CD14-positive monocyte (primary cell): Measurements from ENCODE around the gene ODC1. TPM values are rescaled to one million over a fixed set of nuclear protein-coding genes. Genes with fewer than 3 reads are reported as not detected.

Experiments
- DNase-seq, 3 donors: peaks; one replicate each; pipeline ENCODE4 v3.0.0-alpha.2; 2011 to 2022
- H2AFZ ChIP-seq: 2 replicates; pipeline ENCODE4 v1.6.0; 2012; ENCODE audit warnings: mild to moderate bottlenecking, low read depth, low read length, inconsistent platforms; ENCODE audit not compliant: insufficient read depth, poor library complexity, severe bottlenecking
- H3K27ac ChIP-seq, 2 donors: 1 replicate in 1 of 2; 2 replicates in 1 of 2; pipeline ENCODE4 v1.5.1; 2012 to 2013; ENCODE audit warnings: low read length in 2 of 2, control low read depth in 1 of 2, inconsistent platforms in 1 of 2, low read depth in 1 of 2, mild to moderate bottlenecking in 1 of 2
- H3K27me3 ChIP-seq, 2 donors: one replicate each; pipeline versions ENCODE4 v1.6.0 to v1.6.1; 2011 to 2013; ENCODE audit warnings: low read length in 2 of 2; ENCODE audit not compliant: control insufficient read depth in 2 of 2, insufficient read depth in 2 of 2
- H3K36me3 ChIP-seq, 2 donors: replicated peaks in 1 of 2; 1 replicate in 1 of 2; 2 replicates in 1 of 2; pipeline versions ENCODE4 v1.5.1 to v1.6.1; 2012 to 2013; ENCODE audit warnings: low read length in 2 of 2, control low read depth in 1 of 2, inconsistent platforms in 1 of 2, mild to moderate bottlenecking in 1 of 2; ENCODE audit not compliant: insufficient read depth in 2 of 2, control insufficient read depth in 1 of 2
- H3K4me1 ChIP-seq, 2 donors: 1 replicate in 1 of 2; 2 replicates in 1 of 2; pipeline versions ENCODE4 v1.5.1 to v1.6.1; 2012 to 2013; ENCODE audit warnings: low read length in 2 of 2, control low read depth in 1 of 2, inconsistent platforms in 1 of 2, mild to moderate bottlenecking in 1 of 2, moderate library complexity in 1 of 2; ENCODE audit not compliant: insufficient read depth in 2 of 2, control insufficient read depth in 1 of 2
- H3K4me2 ChIP-seq: replicated peaks from 2 replicates; pipeline ENCODE3; 2012; ENCODE audit warnings: low read length, moderate library complexity, mild to moderate bottlenecking; ENCODE audit not compliant: poor library complexity, severe bottlenecking; ENCODE audit errors: extremely low read depth
- H3K4me3 ChIP-seq, 3 experiments: fragments of 200-600 bp in 1 of 3; sonication (generic) in 1 of 3; replicated peaks in 1 of 3; 1 replicate in 2 of 3; 2 replicates in 1 of 3; pipeline ENCODE4 v1.5.1; 2011 to 2013; ENCODE audit warnings: low read length in 3 of 3, mild to moderate bottlenecking in 3 of 3, control low read depth in 2 of 3, low read depth in 2 of 3, inconsistent platforms in 1 of 3, moderate library complexity in 1 of 3
- H3K79me2 ChIP-seq: 2 replicates; pipeline ENCODE4 v1.6.0; 2012; ENCODE audit warnings: mild to moderate bottlenecking, control low read depth, inconsistent platforms, low read length, moderate library complexity; ENCODE audit not compliant: insufficient read depth
- H3K9ac ChIP-seq: 2 replicates; pipeline ENCODE4 v1.6.0; 2017; ENCODE audit warnings: low read length, mild to moderate bottlenecking; ENCODE audit not compliant: insufficient read depth, poor library complexity, severe bottlenecking
- H3K9me3 ChIP-seq, 2 donors: replicated peaks in 1 of 2; 1 replicate in 1 of 2; 2 replicates in 1 of 2; pipeline versions ENCODE4 v1.5.1 to v1.6.1; 2012 to 2013; ENCODE audit warnings: low read length in 2 of 2, control low read depth in 1 of 2; ENCODE audit not compliant: control insufficient read depth in 1 of 2, insufficient read depth in 1 of 2
- H4K20me1 ChIP-seq: 2 replicates; pipeline ENCODE4 v1.6.0; 2012; ENCODE audit warnings: mild to moderate bottlenecking, low read length, control low read depth, moderate library complexity; ENCODE audit not compliant: insufficient read depth
- H3K27ac Mint-ChIP-seq, 7 donors: one replicate each; pipeline ENCODE4 v1.8.0; 2020; ENCODE audit warnings: mild to moderate bottlenecking in 7 of 7, mixed read lengths in 7 of 7, moderate library complexity in 6 of 7, inconsistent platforms in 2 of 7
- H3K27me3 Mint-ChIP-seq, 3 donors: one replicate each; pipeline ENCODE4 v1.8.0; 2021 to 2022; ENCODE audit warnings: low read depth in 3 of 3, mild to moderate bottlenecking in 3 of 3, mixed read lengths in 3 of 3, moderate library complexity in 3 of 3, inconsistent platforms in 1 of 3
- H3K36me3 Mint-ChIP-seq, 2 donors: one replicate each; pipeline ENCODE4 v1.8.0; 2020; ENCODE audit warnings: mixed read lengths in 2 of 2, inconsistent platforms in 1 of 2, mild to moderate bottlenecking in 1 of 2
- H3K4me1 Mint-ChIP-seq: one replicate; pipeline ENCODE4 v1.8.0; 2020; ENCODE audit warnings: mild to moderate bottlenecking, mixed read lengths
- H3K4me3 Mint-ChIP-seq, 2 donors: one replicate each; pipeline ENCODE4 v1.8.0; 2020; ENCODE audit warnings: mild to moderate bottlenecking in 2 of 2, mixed read lengths in 2 of 2, moderate library complexity in 1 of 2
- H3K9me3 Mint-ChIP-seq, 7 donors: one replicate each; pipeline ENCODE4 v1.8.0; 2020 to 2022; ENCODE audit warnings: mixed read lengths in 7 of 7, mild to moderate bottlenecking in 6 of 7, moderate library complexity in 6 of 7, inconsistent platforms in 2 of 7
- CTCF ChIP-seq: fragments of 200-600 bp; IDR thresholded peaks from one replicate; pipeline ENCODE4 v1.8.0; 2022; ENCODE audit warnings: antibody characterized with exemption, mild to moderate bottlenecking
- WGBS: methylation state at CpG from one replicate; pipeline ENCODE4 v1.1.5; 2013; ENCODE audit warnings: missing lambda C conversion rate; ENCODE audit not compliant: insufficient coverage; 5-methylcytosine and 5-hydroxymethylcytosine counted together
- intact Hi-C, 2 donors: fragments of 100-400 bp; cut with micrococcal nuclease; formaldehyde crosslinking; loops; one replicate each; pipeline versions ENCODE4 v1.15.0 to v1.15.1; 2023
- polyA plus RNA-seq, 3 donors: library from polyadenylated mRNA; depleted of rRNA in 1 of 3; unstranded in 2 of 3; stranded (reverse) in 1 of 3; fragments of 300-500 nt in 2 of 3; fragments of >200 nt in 1 of 3; fragmentation: Illumina TruSeq in 2 of 3; gene quantifications; 1 replicate in 2 of 3; 2 replicates in 1 of 3; pipeline ENCODE4 v1.2.3, GENCODE V29; 2012 to 2021

The ODC1 gene
- polyA plus RNA-seq, 3 donors = 22.7 to 27.3 (median 23.6) TPM

- 87% methylated on average over 10 of the region's 13 CpGs for WGBS
- peaks cover 0 to 6% of the 10 kb centered on the region in 2 donors for H3K27me3 ChIP-seq
- no peaks in the 10 kb centered on the region for H3K79me2 ChIP-seq
- DNase-seq = no peak
- H3K4me3 Mint-ChIP-seq = no peak overlapping the region
- H3K4me1 Mint-ChIP-seq = peaks cover 3% of the 10 kb centered on the region
- H3K36me3 ChIP-seq = no peaks in the 10 kb centered on the region
- no peak overlapping the region for H3K27ac Mint-ChIP-seq
- no peak overlapping the region for H3K9ac ChIP-seq
- no peak overlapping the region for H3K4me3 ChIP-seq
- H3K9me3 ChIP-seq = no peaks in the 10 kb centered on the region
- TF ChIP-seq CTCF = no peak
- H3K36me3 Mint-ChIP-seq = no peaks in the 10 kb centered on the region
- H3K4me1 ChIP-seq = no peaks in the 10 kb centered on the region
- peaks cover 0 to 3% (median 2%) of the 10 kb centered on the region in 7 donors for H3K9me3 Mint-ChIP-seq
- H4K20me1 ChIP-seq = no peaks in the 10 kb centered on the region
- intact Hi-C loops = no loop called here
- peaks cover 11 to 33% (median 13%) of the 10 kb centered on the region in 3 donors for H3K27me3 Mint-ChIP-seq
- H3K4me2 ChIP-seq = no peak overlapping the region
- H3K27ac ChIP-seq = no peak overlapping the region
- H2AFZ ChIP-seq = no peak overlapping the region
These were observed 46.4 kb upstream of the ODC1 start for GRCh38 chr2:10494351-10495066.

DNA sequence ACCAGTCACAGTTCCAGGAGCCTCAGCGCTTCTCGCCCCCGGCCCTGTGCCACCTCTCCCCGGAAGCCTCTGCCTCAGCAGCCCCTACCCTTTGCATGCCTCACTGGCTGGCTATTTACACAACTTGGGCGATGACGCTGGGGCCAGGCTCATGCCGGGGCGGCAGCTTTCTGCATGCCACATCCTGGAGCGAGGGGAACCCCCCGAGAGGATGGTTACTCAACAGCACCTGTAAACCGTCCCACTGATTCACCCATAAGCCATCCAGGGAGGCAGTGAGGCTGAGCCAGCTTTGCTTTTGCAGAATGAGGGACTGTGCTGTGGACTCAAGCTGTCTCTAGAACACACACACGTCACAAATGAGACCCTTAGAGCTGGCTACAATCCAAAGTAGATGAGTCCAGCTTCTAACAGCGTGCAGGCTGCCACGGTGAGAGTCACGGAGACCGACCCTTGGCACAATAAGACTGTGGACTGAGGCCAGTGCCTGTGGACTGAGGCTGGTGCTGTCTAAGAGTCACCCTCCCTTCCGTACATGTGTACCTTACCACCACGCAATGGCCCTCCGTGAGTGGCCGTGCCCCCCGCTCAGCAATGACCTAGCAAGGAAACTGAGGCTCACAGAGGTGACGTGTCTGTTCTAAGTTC lies 45.6 kb upstream of the ODC1 start:
- intact Hi-C loops = no loop called here
- no peak overlapping the region for H3K27ac Mint-ChIP-seq

More for the DNA sequence above, 45.6 kb upstream of the ODC1 start:
- Mint-ChIP-seq H3K4me1 (peaks cover 3% of the 10 kb centered on the region), H3K9me3 (peaks cover 0 to 3% (median 2%) of the 10 kb centered on the region in 7 donors), H3K4me3 (no peak overlapping the region), H3K36me3 (no peaks in the 10 kb centered on the region), H3K27me3 (peaks cover 10 to 33% (median 13%) of the 10 kb centered on the region in 3 donors)
- no peak overlapping the region for H3K4me3 ChIP-seq
- H3K36me3 ChIP-seq = no peaks in the 10 kb centered on the region
- H3K27me3 ChIP-seq = peaks cover 0 to 6% of the 10 kb centered on the region in 2 donors
- H3K9me3 ChIP-seq = no peaks in the 10 kb centered on the region
- no peak for DNase-seq
- H4K20me1 ChIP-seq = no peaks in the 10 kb centered on the region
- no peak overlapping the region for H3K4me2 ChIP-seq
- 70% methylated on average over 20 of the region's 22 CpGs for WGBS
- H3K4me1 ChIP-seq = no peaks in the 10 kb centered on the region
- no peak overlapping the region for H3K27ac ChIP-seq
- H3K9ac ChIP-seq = no peak overlapping the region
- no peak for TF ChIP-seq CTCF
- H2AFZ ChIP-seq = no peak overlapping the region
- no peaks in the 10 kb centered on the region for H3K79me2 ChIP-seq
